Stimulated activated CD4-positive, alpha-beta T cell treated with anti-CD3 and anti-CD28 coated beads, Interleukin-2, amount 100 ng/mL, for 4 hours (primary cell): ENCODE measurements around the gene ABCA8.
"Not testable (repeated sequence)": the region's sequence is repeated elsewhere in the genome, so short reads cannot be mapped to it uniquely, and the experiment has no call there.

Source experiments
- DNase-seq: peaks from one replicate; pipeline ENCODE4 v3.0.0-alpha.2; 2020; ENCODE audit warnings: low read depth

ABCA8 gene, protein sequence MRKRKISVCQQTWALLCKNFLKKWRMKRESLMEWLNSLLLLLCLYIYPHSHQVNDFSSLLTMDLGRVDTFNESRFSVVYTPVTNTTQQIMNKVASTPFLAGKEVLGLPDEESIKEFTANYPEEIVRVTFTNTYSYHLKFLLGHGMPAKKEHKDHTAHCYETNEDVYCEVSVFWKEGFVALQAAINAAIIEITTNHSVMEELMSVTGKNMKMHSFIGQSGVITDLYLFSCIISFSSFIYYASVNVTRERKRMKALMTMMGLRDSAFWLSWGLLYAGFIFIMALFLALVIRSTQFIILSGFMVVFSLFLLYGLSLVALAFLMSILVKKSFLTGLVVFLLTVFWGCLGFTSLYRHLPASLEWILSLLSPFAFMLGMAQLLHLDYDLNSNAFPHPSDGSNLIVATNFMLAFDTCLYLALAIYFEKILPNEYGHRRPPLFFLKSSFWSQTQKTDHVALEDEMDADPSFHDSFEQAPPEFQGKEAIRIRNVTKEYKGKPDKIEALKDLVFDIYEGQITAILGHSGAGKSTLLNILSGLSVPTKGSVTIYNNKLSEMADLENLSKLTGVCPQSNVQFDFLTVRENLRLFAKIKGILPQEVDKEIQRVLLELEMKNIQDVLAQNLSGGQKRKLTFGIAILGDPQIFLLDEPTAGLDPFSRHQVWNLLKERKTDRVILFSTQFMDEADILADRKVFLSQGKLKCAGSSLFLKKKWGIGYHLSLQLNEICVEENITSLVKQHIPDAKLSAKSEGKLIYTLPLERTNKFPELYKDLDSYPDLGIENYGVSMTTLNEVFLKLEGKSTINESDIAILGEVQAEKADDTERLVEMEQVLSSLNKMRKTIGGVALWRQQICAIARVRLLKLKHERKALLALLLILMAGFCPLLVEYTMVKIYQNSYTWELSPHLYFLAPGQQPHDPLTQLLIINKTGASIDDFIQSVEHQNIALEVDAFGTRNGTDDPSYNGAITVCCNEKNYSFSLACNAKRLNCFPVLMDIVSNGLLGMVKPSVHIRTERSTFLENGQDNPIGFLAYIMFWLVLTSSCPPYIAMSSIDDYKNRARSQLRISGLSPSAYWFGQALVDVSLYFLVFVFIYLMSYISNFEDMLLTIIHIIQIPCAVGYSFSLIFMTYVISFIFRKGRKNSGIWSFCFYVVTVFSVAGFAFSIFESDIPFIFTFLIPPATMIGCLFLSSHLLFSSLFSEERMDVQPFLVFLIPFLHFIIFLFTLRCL (N-terminal part only)

DNA sequence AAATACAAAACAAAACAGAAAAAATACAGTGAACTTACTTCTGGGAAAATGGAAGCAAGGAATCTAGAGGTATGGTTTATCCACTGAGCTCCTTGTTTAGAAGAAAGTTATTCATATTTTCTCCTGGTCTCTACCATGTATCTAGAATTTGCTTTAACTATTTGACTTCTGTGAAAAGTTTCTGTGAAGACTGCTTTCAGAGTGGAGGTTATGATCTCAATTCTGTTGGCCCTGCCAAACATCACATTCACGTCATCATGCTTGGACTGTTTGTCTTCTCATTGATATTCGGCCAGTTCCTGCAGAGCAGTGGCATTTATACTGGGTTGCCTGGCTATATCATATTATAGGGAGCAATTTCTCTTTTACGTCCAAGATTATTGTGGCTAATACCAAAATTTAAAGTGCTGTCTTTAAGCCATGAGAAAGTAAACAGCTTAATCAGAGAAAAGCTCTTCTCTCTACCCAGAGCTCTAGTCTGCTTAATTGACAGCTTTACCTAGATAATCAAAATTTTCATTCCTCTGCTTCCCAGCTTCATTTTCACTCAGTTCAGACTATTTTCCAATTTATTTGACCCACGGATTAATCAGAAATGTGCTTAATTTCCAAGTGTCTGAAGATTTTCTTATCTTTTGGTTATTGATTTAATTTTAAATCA lies at the start of gene ABCA8:
TSS of gene ABCA8 (minus strand) at position 212 of the 661 bp plus-strand sequence. CDS start 13,358 bp downstream, outside the sequence.
- DNase-seq: no peak

DNA sequence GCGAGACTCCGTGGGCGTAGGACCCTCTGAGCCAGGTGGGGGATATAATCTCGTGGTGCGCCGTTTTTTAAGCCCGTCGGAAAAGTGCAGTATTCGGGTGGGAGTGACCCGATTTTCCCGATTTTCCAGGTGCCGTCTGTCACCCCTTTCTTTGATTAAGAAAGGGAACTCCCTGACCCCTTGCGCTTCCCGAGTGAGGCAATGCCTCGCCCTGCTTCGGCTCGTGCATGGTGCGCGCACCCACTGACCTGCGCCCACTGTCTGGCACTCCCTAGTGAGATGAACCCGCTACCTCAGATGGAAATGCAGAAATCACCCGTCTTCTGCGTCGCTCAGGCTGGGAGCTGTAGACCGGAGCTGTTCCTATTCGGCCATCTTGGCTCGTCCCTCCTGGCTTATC lies 49.6 kb upstream of the ABCA8 start:
- DNase-seq: not testable (repeated sequence)

DNA sequence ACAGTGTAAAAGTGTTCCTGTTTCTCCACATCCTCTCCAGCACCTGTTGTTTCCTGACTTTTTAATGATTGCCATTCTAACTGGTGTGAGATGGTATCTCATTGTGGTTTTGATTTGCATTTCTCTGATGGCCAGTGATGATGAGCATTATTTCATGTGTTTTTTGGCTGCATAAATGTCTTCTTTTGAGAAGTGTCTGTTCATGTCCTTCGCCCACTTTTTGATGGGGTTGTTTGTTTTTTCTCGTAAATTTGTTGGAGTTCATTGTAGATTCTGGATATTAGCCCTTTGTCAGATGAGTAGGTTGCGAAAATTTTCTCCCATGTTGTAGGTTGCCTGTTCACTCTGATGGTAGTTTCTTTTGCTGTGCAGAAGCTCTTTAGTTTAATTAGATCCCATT lies 44.6 kb upstream of the ABCA8 start:
- DNase-seq: not testable (repeated sequence)

DNA sequence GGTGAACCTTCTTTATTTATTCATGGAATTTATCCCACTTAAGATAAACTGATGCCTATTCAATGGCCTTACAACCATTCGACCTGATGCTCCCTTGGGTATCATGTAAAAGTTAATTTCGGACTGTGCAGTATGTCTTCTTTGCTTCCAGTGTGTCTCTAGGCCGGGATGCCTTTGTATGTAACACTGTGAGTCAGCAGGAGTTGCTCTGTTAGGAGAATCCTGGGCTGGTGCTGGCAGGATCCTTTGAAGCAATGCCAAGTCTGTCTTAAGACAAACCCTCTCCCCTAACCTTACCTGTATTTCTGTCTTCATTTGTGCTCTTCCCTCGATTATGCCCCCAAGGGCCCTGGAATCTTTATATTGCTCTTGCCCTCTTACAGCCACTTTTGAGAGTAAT lies 37.9 kb upstream of the ABCA8 start:
- no peak for DNase-seq

DNA sequence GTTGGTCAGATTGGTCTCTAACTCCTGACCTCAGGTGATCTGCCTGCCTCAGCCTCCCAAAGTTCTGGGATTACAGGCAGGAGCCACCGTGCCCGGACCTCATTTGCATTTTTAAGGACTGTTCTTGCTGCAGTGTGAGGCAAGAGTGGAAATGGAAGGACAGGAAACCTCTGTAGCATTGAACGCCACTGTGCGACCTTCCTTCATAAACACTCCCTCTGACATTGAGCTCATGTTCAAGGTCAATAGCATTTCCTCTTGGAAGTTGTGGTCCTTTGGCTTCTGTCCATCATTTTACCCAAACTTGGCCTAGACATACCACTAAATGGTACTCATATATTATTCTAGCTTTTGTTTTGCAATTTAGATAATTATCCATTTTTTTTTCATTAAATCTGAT lies 32.8 kb upstream of the ABCA8 start:
- no peak for DNase-seq

DNA sequence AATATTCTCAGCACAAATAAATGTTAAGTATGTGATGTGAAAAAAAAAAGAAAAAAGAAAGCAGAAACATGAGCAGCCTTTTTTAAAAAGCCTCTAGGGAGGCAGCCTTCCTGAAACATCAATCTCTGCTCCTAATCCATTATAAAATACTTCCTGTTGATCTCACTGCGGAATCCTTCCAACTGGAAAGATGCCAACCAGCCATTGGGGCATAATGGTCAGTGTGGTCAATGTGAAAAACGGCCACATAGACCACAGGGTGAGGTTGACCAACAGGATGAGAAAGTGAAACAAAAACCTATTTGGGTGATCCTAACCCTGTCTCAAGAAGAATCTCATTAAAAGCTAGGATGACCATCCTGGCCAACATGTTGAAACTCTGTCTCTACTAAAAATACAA lies 26.1 kb upstream of the ABCA8 start:
- no peak for DNase-seq

DNA sequence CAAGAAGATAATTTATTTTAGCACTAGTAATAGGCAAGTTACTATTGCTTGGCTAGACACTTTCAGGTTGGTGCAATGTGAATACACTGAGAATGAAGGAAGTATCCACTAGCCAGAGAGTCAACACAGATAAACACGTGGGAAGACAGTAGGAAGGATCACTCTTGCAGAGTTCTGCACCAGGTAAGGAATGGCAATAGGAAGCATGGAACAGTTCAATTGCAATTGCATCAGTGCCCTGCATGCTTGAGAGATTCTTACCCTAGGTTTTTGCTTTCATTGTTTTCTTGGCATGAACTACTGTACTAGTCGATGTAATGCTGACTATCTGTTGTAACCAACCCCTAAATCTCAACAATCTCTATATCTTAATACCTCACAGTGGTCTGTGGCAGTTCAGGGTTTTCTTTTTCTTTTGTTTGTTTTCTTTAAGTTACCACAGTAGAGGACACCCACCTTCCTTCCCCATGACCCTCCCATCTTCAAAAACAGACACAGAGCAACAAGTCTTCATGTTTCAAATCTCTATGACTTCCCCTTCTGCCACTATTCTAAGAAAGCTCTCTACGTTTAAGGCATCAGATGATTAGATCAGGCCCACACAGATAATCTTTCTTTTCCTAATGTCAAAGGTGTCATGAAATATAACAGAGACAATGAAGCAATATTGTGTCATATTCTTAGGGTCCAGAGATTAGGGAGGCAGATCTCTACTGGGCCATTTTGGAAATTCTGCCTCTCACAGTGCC lies 18.1 kb upstream of the ABCA8 start:
- no peak for DNase-seq

DNA sequence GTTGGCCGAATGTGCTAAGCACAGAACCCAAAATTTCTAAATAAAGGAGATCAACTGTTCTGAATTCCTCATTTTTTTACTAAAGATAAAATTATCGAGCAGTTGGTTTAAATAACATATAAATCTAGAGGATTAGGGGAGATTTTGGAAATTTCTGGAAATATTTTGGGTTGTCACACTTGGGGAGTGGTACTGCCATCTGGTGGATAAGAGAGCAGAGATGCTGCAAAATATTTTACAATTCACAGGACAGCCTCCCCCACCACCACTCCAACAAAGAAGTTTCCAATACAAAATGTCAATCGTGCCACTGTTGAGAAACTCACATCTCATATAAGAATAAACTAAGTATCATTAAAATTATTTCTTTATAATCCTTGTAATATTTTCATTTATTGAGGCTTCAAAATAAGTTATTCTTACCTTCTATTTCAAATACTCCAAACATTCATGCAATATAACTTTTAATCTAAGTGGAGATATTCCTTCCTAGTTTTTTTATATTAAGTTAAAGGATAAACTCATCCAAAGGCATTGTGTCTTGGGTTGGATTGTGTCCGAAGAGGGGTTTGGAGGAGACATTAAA lies 17.0 kb upstream of the ABCA8 start:
- no peak for DNase-seq

DNA sequence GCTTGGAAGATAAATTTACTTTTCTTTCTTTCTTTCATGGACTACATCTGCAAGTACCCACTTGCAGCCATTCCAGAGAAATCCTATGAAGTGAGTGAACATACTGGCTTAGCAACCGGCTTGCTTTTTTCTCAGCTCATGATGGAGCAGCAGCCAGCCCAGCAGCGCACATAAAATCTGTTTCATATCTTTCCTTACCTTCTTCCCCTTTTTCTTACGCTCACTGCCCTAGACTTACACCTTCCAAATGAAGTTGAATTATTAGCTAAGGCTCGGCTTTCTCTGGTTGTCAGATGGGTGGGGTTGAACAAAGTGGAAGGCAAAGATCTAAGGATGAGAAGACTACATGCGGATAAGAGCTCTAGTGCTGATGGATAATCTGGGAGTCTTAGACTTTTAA lies 13.9 kb upstream of the ABCA8 start:
- DNase-seq: no peak

DNA sequence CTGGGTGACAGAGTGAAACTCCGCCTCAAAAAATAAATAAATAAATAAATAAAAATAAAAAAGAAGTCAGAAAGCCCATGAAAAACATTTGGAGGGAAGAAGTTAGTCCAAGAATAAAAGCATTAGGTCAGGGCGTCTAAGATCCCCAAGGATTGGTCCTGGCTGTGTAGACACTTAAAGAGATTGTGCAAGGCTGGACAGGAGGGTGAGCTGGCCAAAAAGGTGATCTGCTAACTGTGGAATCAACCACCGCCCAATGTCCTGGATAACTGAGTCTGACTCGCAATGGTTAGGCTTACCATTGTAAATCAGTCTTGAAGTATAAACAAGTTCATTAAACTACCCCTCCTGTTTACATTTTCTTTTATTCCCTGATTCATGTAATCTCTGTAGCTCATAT lies 8.8 kb upstream of the ABCA8 start:
- DNase-seq: no peak

DNA sequence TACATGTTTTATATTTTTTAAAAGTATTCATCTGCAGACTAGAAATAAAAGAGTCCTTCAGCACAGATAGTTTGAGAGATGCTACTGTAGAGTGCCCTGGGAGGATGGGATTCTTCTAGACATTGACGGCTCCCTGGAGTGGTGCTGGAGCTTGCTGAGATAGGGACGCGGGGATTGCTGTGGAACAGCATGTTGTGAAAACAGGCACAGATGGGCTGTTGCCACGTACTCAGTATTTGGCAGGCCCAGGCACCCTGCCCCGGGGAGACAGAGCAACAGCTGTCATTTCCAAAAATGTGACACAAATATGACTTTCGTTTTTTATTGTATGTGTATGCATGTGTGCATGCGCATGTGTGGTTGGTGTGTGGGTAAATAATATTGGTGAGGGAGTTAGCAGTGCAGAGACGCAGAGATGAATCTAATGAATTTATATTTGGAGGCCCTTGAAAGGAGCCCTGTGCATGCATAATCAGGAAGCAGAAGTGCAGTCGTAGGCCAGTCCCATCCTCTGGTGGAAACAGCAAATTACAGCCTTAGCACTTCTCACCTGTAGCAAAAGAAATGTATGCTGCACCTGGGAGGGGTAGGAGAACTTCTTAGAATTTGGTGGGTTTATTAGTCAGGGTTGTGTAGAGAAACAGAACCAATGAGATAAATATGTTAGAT lies 6.2 kb upstream of the ABCA8 start:
- no peak for DNase-seq

DNA sequence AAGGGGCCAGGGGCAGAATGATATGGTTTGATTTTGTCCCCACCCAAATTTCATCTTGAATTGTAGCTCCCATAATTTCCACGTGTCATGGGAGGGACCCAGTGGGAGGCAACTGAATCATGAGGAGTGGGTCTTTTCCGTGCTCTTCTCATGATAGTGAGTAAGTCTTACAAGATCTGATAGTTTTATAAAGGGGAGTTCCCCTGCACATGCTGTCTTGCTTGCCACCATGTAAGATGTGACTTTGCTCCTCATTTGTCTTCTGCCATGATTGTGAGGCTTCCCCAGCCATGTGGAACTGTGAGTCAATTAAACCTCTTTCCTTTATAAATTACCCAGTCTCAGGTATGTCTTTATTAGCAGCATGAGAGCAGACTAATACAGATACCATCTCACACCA lies 3.9 kb upstream of the ABCA8 start:
- DNase-seq: not testable (repeated sequence)

DNA sequence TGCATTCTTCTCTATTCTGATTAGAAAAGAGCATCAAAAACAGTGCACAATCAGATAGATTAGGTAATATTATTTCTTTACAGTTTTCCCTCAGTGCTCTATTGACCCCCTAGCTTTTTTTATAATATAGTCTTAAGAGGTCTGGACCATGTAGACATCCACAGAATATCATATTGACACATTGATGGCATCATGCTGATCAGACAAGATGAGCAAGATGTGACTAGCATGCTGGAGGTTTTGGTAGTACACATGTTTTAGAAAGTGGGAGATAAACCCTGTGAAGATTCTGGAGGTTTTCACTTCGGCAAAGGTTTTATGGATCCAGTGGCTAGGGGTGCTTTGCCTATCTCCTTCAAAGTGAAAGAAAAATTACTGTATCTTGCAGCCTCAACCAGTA lies 2.8 kb upstream of the ABCA8 start:
- DNase-seq: no peak

DNA sequence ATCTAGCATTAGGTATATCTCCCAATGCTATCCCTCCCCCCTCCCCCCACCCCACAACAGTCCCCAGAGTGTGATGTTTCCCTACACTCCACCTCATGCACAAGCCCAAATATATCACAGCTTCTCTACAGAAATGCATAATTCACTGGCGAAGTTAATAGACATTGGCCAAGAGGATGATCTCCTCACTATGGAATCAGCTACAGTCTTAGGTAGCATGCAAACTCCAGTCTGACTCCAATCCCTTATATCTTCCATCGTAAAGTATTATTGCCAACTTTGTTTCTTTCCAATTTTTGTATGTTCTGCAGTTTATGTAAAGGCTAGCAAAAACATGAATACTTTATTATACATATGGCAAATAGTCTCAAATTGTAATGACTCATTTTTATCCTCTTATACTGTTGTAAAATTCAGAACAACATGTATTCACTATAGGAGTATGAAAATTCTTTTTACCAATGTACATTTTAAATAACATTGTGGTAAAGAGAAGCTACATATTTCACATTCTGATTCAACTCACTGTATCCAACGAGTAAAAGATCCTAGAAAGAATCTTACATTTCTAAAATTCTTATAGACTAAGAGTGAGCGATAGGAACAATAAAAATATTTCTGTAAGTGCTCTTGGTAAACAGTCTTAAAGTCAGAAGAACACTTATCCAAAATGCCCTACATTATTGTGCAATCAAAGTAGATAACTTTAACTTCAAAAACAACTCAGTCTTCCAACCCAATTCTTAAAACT lies 871 bp downstream of the ABCA8 start:
- no peak for DNase-seq

DNA sequence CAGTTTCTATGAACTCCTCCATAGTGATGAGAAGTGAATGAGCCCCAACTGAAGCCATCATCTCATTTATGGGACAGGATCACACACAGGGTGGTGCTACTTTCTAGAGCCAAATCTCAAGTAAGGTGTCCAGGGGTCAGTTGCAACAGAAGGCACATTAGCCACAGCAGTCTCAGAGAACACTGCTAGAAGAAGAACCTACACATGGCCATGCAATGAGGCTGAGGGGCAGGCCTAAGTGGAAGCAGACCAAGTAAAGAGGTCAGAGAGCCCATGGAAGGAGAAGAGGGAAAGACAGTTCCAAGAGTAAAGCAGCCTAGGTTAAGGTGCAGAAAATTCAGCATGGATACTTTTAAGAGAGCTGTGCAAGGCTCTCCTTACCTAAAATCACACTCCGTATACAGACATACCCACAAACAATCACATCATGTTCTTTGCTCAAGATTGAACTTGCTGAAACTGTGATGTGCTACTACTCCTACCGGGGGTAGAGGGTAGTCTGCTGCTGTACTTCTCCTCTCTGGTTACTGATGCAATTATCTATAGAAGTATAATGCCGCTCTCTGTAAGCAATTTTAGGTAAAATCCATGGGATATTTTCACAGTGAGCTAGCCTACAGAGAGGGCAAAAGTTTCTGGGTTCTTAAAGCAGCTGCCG lies 1.7 kb downstream of the ABCA8 start:
- DNase-seq: no peak

DNA sequence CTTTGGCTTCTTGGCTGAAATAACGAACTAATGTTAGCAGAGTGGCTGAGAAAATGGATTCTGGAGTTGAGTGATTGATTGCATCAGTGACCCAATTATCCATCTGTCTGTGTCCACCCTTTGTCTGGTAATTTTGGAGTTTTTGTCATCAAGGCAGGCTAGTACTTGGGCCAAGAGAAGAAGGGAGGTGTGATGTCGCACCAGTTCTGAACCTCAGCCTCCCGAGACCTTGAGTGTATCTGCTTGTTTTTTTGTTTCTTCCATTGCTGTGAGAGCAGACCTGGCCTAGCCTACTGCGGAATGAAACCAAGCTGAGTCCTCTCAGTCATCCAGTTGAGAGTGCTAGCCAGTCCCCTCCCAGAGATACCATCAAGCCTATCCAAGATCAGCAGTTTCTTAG lies 4.5 kb downstream of the ABCA8 start:
- no peak for DNase-seq

DNA sequence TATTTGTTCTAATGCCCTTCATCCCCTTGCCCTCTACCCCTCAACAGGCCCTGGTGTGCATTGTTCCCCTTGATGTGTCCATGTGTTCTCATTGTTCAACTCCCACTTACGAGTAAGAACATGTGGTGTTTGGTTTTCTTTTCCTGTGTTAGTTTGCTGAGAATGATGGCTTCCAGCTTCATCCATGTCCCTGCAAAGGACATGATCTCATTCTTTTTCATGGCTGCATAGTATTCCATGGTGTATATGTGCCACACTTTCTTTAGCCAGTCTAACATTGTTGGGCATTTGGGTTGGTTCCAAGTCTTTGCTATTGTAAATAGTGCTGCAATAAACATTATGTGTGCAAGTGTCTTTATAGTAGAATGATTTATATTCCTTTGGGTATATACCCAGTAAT lies 7.3 kb downstream of the ABCA8 start:
- DNase-seq: not testable (repeated sequence)

DNA sequence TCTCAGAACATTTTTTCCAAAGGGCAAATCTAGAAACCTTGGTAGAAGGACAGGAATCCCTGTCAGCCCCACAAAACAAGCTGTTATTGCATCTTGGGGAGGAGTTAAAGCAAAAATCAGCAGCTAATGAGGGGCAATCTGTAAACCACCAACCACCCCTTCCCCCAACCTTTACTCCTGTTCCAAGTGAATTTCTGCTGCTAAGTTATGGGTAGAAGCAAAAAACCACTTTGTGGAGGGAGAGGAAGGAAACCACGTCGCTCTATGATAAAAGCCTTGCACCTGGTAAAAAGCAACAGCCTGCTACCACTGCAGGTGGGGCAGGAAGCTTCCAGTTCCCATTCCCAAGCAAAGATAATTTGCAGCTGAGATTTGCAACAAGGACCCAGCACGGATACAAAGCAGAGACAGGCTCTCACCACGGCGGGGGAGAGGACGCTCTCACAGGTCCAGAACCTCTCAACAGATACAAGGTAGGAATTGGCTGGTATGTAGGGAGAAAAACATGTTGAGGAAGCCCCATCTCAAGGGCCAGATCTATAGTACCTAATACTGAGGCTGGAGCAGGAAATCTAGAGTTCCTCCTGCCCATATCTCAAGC lies 10.7 kb downstream of the ABCA8 start:
- DNase-seq: no peak

DNA sequence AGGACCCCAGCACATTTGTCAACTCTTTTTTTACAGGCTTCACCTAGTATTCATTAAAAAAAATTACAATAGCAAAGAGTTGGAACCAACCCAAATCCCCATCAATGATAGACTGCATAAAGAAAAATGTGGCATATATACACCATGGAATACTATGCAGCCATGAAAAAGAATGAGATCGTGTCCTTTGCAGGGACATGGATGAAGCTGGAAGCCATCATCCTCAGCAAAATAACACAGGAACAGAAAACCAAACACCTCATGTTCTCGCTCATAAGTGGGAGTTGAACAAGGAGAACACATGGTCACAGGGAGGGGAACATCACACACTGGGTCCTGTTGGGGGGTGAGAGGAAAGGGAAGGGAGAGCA lies 11.4 kb downstream of the ABCA8 start:
- not testable (repeated sequence) for DNase-seq
